Measurements from ENCODE around the gene MAGOH.

MAGOH gene

DNA sequence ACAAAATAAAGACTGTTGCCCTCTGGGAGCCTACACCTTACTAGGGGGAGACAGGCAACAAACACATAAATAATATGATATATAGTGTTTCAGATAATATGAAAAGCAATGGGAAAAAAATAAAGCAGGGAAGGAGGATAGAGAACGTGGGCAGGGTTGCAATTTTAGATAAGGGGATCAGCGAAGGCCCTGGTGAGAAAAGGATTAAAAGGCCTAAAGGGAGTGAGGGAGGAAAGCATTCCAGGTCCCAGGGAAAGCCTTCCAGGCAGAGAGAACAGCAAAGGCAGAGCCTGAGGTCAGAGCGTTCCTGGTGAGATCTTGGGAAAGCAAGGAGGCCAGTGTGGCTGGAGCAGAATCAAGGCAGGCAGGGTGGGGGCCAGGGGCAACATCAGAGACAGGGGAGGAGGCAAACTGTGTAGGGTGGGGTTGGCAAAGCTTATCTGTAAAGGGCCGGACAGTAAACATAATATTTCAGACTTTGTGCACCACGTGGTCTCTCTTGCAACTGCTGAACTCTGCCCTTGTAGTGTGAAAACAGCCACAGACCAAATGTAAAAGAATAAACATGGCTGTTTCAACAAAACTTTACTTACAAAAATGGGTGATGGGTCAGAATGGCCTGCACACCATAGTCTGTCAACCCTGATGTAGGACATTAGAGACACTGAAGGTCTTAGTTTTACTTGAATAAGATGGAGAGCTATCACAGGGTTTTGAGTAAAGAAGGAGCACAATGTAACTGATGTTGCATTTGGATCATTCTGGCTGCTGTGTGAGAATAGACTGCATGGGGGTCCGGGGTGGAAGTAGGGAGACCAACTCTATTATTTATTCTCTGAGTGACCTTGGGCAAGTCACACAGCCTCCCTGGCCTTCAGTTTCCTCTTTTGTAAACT is 55.0 kb downstream of the MAGOH start:
- DNase-seq: no peak

GRCh38 chr1:53182716-53183094 is 55.6 kb downstream of the MAGOH start:
- DNase-seq: no peak

- peak; percentile 80 for DNase-seq
Measured at GRCh38 chr1:53182111-53182593, 56.2 kb downstream of the MAGOH start.

DNA sequence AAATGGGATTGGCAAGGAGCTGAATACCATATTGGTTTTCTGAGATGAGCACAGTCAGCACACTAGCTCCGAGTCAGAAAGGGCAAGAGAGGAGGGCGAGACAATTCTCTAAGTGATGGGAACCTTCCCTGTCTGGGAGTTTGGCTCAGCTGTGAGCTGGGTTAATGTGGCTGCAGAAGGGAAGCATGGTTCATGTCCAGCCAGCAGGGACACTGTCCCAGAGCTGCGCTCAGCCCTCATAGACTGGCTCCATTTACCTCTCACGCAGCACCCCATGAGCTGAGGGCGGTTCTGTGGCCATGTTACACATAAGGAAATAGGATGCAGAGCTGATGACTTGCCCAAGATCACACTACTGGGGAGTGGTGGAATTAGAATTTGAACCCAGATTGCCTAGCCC is 57.4 kb downstream of the MAGOH start:
- DNase-seq: no peak

DNA sequence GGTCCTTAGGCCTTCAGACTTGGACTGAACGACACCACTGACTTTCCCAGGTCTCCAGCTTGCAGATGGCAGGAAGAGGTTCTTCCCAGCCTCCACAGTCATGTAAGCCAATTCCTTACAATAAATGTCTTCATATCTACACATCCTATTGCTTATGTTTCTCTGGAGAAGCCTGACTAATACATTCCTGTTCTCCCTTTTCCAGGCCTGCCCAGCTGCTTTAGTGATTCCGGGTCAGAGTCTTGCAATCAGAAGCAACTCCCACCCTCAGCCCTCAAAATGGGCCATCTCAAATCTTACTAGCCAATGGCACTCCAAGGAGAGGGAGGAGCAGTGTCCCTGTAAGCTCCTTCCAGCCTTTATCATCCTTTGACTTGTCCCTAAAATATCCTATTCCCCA is 58.1 kb downstream of the MAGOH start:
- DNase-seq: no peak
